Esophagus (tissue), 2 donors: ENCODE data around the gene GNB2. TPM values are rescaled to one million over a fixed set of nuclear protein-coding genes. Genes with fewer than 3 reads are reported as not detected.
"Not testable (repeated sequence)": the region's sequence is repeated elsewhere in the genome, so short reads cannot be mapped to it uniquely, and the experiment has no call there.

Experiments used
- H3K27ac ChIP-seq, 2 donors: one replicate each; pipeline ENCODE4 v1.5.1; 2013; ENCODE audit warnings: low read depth in 2 of 2, mild to moderate bottlenecking in 2 of 2, inconsistent platforms in 1 of 2, low read length in 1 of 2, moderate library complexity in 1 of 2
- H3K27me3 ChIP-seq, 2 donors: one replicate each; pipeline ENCODE4 v1.6.1; 2013; ENCODE audit warnings: low read length in 2 of 2, control low read depth in 1 of 2, mild to moderate bottlenecking in 1 of 2; ENCODE audit not compliant: insufficient read depth in 2 of 2, control insufficient read depth in 1 of 2
- H3K36me3 ChIP-seq, 2 donors: one replicate each; pipeline ENCODE4 v1.6.1; 2013; ENCODE audit warnings: low read length in 1 of 2; ENCODE audit not compliant: control insufficient read depth in 2 of 2, insufficient read depth in 2 of 2
- H3K4me1 ChIP-seq, 2 donors: one replicate each; pipeline ENCODE4 v1.6.1; 2013; ENCODE audit warnings: low read length in 1 of 2; ENCODE audit not compliant: control insufficient read depth in 2 of 2, insufficient read depth in 2 of 2
- H3K4me3 ChIP-seq, 2 donors: one replicate each; pipeline ENCODE4 v1.5.1; 2013; ENCODE audit warnings: low read length in 2 of 2, mild to moderate bottlenecking in 2 of 2, low read depth in 1 of 2, moderate library complexity in 1 of 2
- H3K9me3 ChIP-seq, 2 donors: one replicate each; pipeline ENCODE4 v1.6.1; 2013; ENCODE audit warnings: mild to moderate bottlenecking in 2 of 2, low read depth in 1 of 2, low read length in 1 of 2, moderate library complexity in 1 of 2; ENCODE audit not compliant: control insufficient read depth in 2 of 2, insufficient read depth in 1 of 2
- WGBS, 2 donors: extraction: QIAGEN DNeasy Blood & Tissue Kit; methylation state at CpG; one replicate each; pipeline ENCODE4 v1.1.7; 2013; 5-methylcytosine and 5-hydroxymethylcytosine counted together
- polyA plus RNA-seq, 2 donors: library from polyadenylated mRNA; stranded (reverse); fragments of 200-250 nt; gene quantifications; one replicate each; pipeline ENCODE4 v1.2.3, GENCODE V29; 2013
- donor health status: healthy with polysubstance abuse.
- donor health status: Bipolar disorder and iron deficiency.

The GNB2 gene
- polyA plus RNA-seq, 2 donors: 147 to 284 TPM

- H3K9me3 ChIP-seq: no peaks in the 10 kb centered on the region
- peaks cover 3 to 5% of the 10 kb centered on the region in 2 donors for H3K4me1 ChIP-seq
- H3K27me3 ChIP-seq: peaks cover 0 to 9% of the 10 kb centered on the region in 2 donors
- H3K36me3 ChIP-seq: no peaks in the 10 kb centered on the region
- no peak overlapping the region for H3K4me3 ChIP-seq
- no peak overlapping the region for H3K27ac ChIP-seq
- whole genome bisulfite sequencing, 2 donors: 81 to 83% methylated on average over 17 of the region's 17 CpGs
Observed at GRCh38 chr7:100722480-100723212, 49.1 kb downstream of the GNB2 start.

DNA sequence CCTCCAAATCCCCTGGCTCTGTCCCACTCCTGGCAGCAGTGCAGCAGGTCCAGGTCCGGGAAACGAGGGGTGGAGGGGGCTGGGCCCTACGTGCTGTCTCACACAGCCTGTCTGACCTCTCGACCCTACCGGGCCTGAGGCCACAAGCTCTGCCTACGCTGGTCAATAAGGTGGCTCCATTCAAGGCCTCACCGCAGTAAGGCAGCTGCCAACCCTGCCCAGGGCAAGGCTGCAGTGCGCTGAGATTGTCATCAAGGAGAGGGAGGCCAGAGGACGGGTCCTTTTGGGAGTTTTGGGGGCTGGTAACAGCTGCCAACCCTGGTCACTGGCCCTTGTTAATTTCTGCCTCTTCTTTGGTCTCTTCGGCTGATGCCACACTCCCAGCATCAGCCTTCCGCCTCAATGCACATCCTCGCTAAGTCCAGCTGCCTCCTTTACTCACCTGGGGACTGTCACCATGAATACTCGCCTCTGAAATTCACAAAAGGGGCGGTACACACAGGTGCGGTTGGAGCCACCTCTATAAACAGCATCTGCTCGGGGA lies 50.3 kb downstream of the GNB2 start:
- Histone ChIP-seq H3K27me3 (peaks cover 0 to 9% of the 10 kb centered on the region in 2 donors), H3K9me3 (no peaks in the 10 kb centered on the region), H3K36me3 (no peaks in the 10 kb centered on the region), H3K27ac (no peak overlapping the region), H3K4me1 (peaks cover 3 to 5% of the 10 kb centered on the region in 2 donors), H3K4me3 (no peak overlapping the region)
- 77 to 81% methylated on average over 16 of the region's 16 CpGs for WGBS, 2 donors

DNA sequence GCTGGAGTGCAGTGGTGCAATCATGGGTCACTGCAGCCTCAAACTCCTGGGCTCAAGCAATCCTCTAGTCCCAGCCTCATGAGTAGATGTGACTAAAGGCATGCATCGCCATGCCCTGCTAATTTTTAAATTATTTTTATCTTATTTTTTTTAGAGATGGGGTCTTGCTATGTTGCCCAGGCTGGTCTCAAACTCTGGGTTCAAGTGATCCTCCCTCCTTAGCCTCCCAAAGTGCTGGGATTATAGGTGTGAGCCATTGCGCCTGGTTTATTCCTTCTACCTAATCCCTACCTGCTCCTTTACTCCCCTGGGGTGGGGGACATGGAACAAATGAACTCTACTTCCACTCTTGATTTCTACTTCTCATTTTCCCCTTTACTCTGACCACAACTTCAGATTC lies 50.8 kb downstream of the GNB2 start:
- H3K4me3 ChIP-seq, H3K27ac ChIP-seq, H3K27me3 ChIP-seq, H3K36me3 ChIP-seq, H3K9me3 ChIP-seq, H3K4me1 ChIP-seq: not testable (repeated sequence)
- 87 to 91% methylated on average over 2 of the region's 2 CpGs for WGBS, 2 donors

GRCh38 chr7:100726996-100727761 lies 53.6 kb downstream of the GNB2 start:
- no peaks in the 10 kb centered on the region for H3K36me3 ChIP-seq
- no peaks in the 10 kb centered on the region for H3K27me3 ChIP-seq
- WGBS, 2 donors: 49 to 53% methylated on average over 12 of the region's 12 CpGs
- H3K4me3 ChIP-seq: no peak overlapping the region
- H3K4me1 ChIP-seq: no peaks in the 10 kb centered on the region
- no peaks in the 10 kb centered on the region for H3K9me3 ChIP-seq
- H3K27ac ChIP-seq: no peak overlapping the region

- Histone ChIP-seq H3K36me3 (no peaks in the 10 kb centered on the region), H3K9me3 (no peaks in the 10 kb centered on the region), H3K4me3 (no peak overlapping the region), H3K27ac (no peak overlapping the region), H3K4me1 (no peaks in the 10 kb centered on the region), H3K27me3 (no peaks in the 10 kb centered on the region)
- WGBS, 2 donors: 77 to 84% methylated on average over 8 of the region's 8 CpGs
Observed at GRCh38 chr7:100728196-100728595, 54.7 kb downstream of the GNB2 start.

Other genes starting within 250 kb of the GNB2 start
- gene ZCWPW1, start 245.0 kb upstream of the GNB2 start, polyA plus RNA-seq: 1 to 10 TPM; 2.2 to 2.8 TPM
- 10 to 100 TPM; 18.0 to 21.8 TPM for gene MEPCE, start 243.9 kb upstream of the GNB2 start, polyA plus RNA-seq
- 10 to 100 TPM; 32.1 to 61.5 TPM for gene PPP1R35, start 237.2 kb upstream of the GNB2 start, polyA plus RNA-seq
- gene SPACDR, start 209.5 kb upstream of the GNB2 start, polyA plus RNA-seq: under 1 TPM; 0.31 to 0.65 TPM
- 10 to 100 TPM; 40.0 to 60.0 TPM for gene TSC22D4, start 194.5 kb upstream of the GNB2 start, polyA plus RNA-seq
- gene NYAP1, start 189.8 kb upstream of the GNB2 start, polyA plus RNA-seq: 1 to 10 TPM in 1 of 2 donors, under 1 TPM in 1; 0.32 to 1.3 TPM
- gene AGFG2, start 134.5 kb upstream of the GNB2 start, polyA plus RNA-seq: 10 to 100 TPM; 15.8 to 37.9 TPM
- gene SAP25, start 99.8 kb upstream of the GNB2 start, polyA plus RNA-seq: 1 to 10 TPM; 1.5 to 3.3 TPM
- 10 to 100 TPM; 32.3 to 73.4 TPM for gene LRCH4, start 87.6 kb upstream of the GNB2 start, polyA plus RNA-seq
- gene FBXO24, start 87.4 kb upstream of the GNB2 start, polyA plus RNA-seq: under 1 TPM; 0.33 to 0.81 TPM
- gene PCOLCE, start 71.4 kb upstream of the GNB2 start, polyA plus RNA-seq: 10 to 100 TPM in 1 of 2 donors, 1 to 10 TPM in 1; 9.9 to 11.0 TPM
- 10 to 100 TPM; 15.5 to 18.4 TPM for gene MOSPD3, start 61.2 kb upstream of the GNB2 start, polyA plus RNA-seq
- under 1 TPM; 0.41 to 0.53 TPM for gene TFR2, start 32.2 kb upstream of the GNB2 start, polyA plus RNA-seq
- not detected for gene ACTL6B, start 17.3 kb upstream of the GNB2 start, polyA plus RNA-seq
- 10 to 100 TPM; 11.1 to 28.1 TPM for gene GIGYF1, start 20.5 kb downstream of the GNB2 start, polyA plus RNA-seq
- 10 to 100 TPM; 29.4 to 42.1 TPM for gene POP7, start 32.4 kb downstream of the GNB2 start, polyA plus RNA-seq
- under 1 TPM in 1 of 2 donors, not detected in 1; 0.04 TPM for gene EPO, start 46.7 kb downstream of the GNB2 start, polyA plus RNA-seq
- gene ZAN, start 59.9 kb downstream of the GNB2 start, polyA plus RNA-seq: under 1 TPM in 1 of 2 donors, not detected in 1; under 0.01 TPM
- gene EPHB4, start 153.8 kb downstream of the GNB2 start, polyA plus RNA-seq: 10 to 100 TPM; 12.8 to 15.7 TPM
- 10 to 100 TPM; 13.8 to 23.0 TPM for gene SLC12A9, start 179.0 kb downstream of the GNB2 start, polyA plus RNA-seq
- 10 to 100 TPM; 39.4 to 75.0 TPM for gene TRIP6, start 193.6 kb downstream of the GNB2 start, polyA plus RNA-seq
- gene SRRT, start 201.4 kb downstream of the GNB2 start, polyA plus RNA-seq: 100 to 1,000 TPM in 1 of 2 donors, 10 to 100 TPM in 1; 70.7 to 105 TPM
- 1 to 10 TPM; 3.8 to 3.9 TPM for gene UFSP1, start 216.0 kb downstream of the GNB2 start, polyA plus RNA-seq
- 1 to 10 TPM in 1 of 2 donors, under 1 TPM in 1; 0.52 to 1.4 TPM for gene ACHE, start 222.1 kb downstream of the GNB2 start, polyA plus RNA-seq